NT2/D1 (cell line): ENCODE measurements around the gene AARS2.

ENCODE experiments used
- YY1 ChIP-seq: IDR thresholded peaks from 2 replicates; pipeline ENCODE4 v1.6.1; 2011; ENCODE audit not compliant: insufficient read length, insufficient read depth
- ZNF274 ChIP-seq: IDR thresholded peaks from 2 replicates; pipeline ENCODE4 v1.6.1; 2011; ENCODE audit warnings: mild to moderate bottlenecking, low read depth, low read length

GRCh38 chr6:44307217-44307616 is 5.9 kb downstream of the AARS2 start:
- TF ChIP-seq ZNF274 (no peak), YY1 (no peak)
